Suppressor macrophage treated with lipopolysaccharide for 1 hour (primary cell): ENCODE measurements around the gene NAXE.
A peak's percentile ranks its signal among the peaks of the same experiment; 100 is the strongest.
"Not testable (repeated sequence)": the region's sequence is repeated elsewhere in the genome, so short reads cannot be mapped to it uniquely, and the experiment has no call there.

Experiments
- DNase-seq, 3 donors: peaks; one replicate each; pipeline ENCODE4 v3.0.0-alpha.2; 2020 to 2022

NAXE gene

DNA sequence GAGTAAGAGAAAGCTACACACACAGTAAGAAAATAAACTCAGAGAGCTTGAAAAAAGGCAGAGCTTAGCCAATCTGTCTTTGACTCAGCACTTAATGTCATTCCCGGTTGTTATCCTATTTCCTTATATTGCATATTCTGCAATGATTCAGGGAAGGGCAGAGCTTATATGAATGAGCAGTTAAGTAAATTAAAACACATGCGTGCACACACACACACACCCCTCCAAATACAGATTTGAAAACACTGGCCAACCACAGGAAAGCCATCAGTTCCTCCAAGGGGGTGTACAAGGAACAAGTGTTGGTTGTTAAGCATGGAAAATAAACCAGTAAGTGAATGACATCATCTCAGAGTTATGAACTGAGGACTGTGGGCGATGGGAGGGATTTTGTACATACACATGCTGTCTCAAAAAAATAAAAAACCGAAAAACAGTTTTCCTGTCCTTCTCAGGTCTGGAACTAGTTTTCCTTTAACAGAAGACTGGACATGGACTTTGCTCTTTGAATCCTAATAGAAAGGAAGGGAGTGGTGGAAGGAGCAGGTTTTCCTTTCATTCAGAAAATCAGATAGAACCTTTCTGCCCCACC lies 20.2 kb upstream of the NAXE start:
- DNase-seq = peak; percentile 74 to 86 (median 80)

DNA sequence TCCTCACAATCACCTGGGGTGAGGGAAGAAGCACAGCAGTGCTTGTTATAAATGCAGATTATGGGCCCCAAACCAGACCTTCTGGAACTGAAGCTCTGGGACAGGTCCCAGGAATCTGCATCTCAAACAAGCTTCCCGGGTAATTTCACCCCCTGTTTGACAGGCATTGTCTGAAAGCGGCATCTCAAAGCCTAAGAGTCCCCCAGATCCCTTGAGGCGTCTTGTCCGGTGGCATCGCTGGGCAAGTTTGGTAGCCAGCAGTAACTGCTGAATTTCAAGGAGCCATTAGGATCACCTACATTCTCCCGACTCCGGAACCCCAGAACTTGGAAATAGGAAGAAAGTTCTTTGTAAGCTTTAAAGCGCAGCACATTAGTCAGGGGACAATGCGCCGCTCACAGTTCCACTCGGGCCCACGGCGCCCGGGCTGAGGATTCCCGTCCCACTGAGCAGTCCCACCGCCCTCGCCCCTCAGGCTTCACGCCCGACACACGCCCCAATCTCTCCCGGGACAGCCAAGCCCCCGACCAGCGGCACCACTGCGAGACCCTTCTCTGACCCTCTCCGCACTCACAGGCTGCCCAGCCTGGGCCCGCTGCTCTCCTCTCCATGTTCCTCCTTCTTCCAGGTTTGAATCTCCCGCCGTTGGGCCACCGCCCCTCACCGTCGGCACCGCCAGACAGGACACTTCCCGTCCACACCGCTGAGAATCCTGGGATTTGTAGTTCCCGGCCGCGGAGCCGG lies 19.5 kb upstream of the NAXE start, which contains the start of gene IQGAP3:
Gene IQGAP3, minus strand, starts transcription at position 647 of the 744 bp plus-strand sequence. Its CDS starts 36 bp downstream, at position 611.
- peak; percentile 90 to 93 (median 91) for DNase-seq

DNA sequence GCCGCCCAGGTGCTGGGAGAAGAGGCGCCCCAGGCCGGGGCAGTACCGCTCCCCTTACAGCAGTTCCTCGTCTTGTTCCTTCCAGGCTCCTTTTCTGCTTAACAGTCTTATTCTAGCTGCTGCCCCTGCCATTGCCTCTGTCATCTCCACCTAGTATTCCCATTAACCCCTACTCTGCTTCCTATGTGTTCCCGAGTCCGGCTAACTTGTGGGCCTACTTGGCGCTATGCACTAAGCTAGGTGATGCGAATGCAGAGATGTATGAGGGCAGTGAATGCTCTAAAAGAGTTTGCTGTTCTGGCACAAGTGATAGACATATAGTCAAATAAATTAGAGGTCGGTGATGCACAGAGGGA lies 18.9 kb upstream of the NAXE start:
- no peak for DNase-seq

DNA sequence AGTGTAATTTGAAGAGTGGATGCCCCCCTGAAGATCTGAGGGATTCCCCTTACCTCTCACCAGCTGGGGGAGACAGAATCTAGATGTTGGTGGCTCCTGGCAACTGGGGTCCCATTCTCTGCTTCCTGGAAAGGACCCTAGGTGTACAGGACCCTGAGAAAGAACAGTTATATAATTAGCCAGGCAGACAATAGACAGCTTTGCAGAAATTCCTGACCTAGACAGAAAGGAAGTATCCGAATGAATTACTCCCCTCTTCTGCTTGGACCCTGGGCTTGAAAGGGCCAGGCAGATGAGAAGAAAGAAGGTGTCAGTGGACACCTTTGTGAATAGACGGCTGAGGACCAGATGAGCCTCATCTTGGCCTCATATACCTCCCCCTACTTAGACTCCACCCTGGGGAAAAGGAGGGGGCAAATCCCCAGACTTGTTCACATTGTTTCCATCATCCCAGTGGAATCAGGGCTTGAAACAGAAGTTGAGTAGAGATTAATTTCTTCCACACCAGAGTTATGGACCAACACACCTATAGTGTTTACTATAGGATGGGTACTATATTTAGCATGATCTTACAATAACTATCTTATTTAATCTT lies 17.4 kb upstream of the NAXE start:
- no peak for DNase-seq

DNA sequence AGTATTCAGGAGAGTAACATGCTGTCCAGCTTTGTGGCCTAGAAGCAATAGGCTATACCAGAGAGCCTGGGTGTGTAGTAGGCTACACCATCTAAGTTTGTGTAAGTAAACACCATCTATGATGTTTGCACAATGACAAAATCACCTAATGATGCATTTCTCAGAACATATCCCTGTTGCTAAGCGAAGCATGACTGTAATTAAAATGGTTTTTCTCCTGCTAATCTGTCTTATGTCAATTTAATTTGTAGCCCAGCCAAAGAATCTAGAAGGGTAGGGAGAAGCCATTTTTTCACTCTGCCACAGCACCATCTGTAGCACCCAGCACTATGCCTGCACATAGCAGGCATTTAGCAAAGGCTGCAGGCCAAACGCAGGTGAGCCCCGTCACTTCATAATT lies 14.0 kb upstream of the NAXE start:
- no peak for DNase-seq

DNA sequence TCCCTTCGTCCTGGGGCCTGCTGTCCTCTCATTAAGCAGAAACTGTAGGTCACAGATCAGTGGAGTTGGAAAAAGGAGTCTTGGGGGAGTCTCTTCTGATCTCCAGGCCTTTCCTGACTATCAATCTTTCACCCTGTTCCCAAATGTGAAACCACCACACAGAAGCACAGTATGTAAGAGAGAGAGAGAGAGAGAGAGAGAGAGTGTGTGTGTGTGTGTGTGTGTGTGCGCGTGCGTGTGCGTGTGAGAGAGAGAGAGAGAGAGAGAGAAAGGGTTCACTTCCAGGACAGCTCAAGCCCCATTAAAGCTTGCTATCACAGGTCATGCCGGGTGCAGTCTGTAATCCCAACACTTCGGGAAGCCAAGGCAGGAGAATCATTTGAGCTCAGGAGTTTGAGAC lies 13.5 kb upstream of the NAXE start:
- no peak for DNase-seq

DNA sequence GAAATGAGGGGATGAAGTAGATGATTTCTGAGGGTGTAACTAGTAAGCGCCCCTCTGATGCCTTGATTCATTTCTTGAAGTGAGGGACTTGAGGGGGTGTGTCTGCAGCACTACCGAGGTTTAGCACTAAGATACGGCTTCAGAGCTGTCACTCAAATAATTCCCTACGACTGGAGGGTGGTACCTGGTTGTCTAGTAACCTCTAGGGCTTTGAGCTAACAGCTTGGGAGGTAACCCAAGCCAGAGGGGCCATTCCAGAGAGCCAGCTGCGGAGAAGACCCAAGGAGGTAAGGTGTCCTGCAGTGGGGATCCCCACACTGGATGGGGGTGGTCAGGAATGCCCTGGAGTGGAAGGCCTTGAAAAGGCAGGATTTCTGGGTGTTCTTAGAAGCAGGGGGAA lies 12.1 kb upstream of the NAXE start, which contains the start of gene TTC24:
Gene TTC24, plus strand, starts transcription at position 252 of the 400 bp plus-strand sequence. CDS start 1,642 bp downstream, outside the sequence.
- no peak for DNase-seq

DNA sequence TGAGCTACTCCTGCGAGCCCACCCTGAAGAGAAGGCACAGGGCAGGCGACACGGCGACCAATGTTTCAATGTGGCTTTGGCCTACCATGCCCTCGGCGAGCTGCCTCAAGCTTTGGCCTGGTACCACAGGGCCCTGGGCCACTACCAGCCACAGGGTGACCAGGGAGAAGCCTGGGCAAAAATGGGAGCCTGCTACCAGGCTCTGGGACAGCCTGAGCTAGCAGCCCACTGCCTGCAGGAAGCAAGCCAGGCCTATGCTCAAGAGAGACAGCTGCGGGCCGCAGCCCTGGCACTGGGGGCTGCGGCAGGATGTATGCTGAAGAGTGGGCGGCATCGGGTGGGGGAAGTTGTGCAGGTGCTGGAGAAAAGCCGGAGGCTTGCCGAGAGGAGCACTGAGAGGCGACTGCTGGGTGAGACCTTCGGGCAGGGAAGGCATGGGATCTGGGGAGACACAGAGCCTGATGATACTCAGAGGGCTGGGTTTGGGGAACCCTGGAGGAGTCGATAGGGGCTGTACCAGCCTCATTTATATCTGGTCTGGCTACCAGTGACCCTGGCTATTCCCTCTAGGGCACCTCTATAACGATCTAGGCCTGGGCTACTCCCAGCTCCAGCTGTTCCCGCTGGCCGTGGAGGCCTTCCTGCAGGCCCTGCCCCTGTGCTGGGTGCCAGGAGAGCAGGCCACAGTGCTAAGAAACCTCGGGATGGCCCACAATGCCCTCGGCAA lies 9.8 kb upstream of the NAXE start:
- no peak for DNase-seq

DNA sequence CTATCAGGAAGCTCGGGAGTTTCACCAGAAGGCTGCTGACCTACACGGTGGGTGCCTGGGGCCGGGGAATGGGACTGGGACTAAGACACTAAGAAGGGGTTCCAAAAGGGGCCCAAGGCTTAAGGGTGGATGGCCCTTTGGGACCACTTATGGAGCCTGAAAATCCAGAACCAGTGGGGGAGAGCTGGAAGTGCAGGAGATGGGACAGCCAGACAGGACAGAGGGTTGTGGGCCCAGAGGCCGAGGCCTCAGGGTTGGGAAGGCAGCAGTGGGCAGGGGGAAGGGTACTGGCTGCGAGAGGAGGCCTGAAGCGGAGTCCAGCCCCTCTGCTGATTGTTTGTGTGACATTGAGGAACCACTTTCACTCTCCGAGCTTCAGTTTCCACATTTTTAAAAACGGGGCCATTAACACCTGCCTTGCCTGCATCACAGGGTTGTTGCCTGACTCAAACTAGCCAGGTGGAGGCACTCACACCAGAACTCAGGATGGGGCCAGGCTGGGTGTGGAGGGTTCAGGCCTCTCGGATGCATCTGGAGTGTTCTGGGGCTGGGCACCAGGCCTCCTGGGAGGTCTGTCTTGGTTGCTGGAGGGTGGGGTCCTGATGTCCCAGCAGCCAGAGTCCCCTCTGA lies 9.1 kb upstream of the NAXE start:
- no peak for DNase-seq

DNA sequence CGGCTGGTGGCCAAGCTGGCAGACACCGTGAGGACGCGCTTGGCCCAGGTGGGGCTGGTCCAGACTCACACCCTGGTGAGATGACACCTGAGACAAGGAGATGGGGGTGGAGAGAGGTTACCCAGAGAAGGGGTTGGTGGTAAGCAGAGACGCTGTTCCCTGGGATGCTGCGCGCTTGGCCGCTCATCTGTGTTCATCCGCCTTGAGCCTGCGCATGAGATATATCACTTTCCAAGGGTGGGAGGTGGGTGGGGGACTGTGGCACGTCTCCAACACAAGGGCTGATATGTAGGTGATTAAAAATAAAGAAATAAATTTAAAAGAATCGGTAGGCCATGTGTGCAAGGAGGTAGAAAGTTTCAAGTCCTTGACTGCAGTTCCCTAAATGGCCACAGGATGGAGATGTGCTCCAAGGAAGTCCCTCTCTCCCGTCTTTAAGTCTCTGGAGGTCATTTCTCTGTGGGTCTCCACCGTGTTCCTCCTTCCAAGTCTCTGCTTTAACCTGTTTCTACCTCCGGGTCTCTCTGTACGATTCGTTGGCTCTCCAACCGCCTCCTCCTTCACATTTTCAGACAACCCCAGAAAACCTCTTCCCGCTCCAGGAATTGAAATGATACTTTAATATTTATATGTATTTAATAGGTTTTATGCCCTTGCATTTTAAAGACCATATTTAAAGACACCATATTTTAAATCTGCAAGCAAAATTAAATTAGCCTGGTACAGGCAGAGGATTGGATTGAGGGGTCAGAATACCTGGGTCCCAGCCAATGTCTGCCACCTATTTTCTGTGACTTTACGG lies 7.6 kb upstream of the NAXE start:
- peak; percentile 89 to 91 (median 89) for DNase-seq

DNA sequence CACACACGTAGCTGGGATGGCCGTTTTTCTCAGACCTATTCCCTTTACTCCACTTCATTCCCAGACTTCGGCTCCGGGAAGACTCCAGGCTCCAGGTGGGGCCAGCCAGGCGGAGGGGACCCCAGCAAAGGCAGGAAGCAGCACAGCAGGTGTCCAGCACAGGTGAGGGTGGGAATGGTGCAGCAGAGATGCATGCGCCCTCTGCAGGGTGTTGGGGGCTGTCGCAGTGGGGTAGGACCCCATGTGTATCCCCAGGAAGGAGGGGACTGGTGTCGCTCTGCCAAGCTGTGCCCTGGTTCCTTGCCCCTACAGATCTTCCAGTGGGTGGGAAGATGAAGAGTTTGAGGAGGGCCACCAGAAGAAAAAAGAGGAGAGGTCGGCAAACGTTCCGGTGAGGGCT lies 6.8 kb upstream of the NAXE start:
- no peak for DNase-seq

DNA sequence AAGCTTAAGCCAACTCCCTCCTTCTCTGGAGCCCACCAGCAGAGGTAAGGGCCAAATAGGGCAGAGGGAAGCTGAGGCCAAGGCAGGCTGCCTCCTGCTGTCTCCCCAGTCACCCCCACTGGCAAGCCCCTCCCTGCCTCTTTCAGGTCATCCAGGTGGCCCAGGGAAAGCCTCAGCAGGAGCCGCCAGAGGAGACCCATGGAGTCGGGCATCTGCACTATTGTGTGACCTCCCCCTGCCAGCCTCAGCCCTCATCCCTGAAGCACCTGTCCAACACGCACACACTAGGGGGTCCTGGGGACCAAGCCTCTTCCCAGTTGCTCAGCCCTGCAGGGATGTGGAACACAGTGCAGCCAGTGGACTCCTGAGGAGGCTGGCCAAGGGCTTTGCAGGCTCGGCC lies 5.3 kb upstream of the NAXE start:
- DNase-seq = no peak

DNA sequence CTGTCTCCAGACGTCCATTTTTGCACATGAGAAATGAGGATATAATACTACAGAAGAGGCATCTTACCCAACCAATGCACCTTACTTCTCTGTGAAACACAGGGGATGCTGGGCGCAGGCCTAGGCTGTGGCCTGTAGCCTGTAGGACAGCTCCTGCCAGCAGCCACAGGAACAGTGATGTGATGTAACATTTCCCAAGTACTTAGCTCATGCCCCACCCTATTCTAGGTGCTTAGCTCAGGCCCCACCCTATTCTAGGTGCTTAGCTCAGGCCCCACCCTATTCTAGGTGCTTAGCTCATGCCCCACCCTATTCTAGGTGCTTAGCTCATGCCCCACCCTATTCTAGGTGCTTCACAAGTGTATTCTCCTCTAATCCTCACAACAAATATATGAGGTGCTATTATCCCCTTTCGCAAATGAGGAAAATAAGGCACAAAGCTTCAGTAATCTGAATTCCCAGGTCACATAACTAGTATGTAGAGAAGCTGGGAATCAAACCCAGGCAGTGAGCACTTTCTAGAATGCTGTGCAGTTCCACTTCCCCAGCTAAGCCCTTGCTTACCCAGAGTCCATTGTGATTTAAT lies 4.6 kb upstream of the NAXE start:
- DNase-seq = no peak

DNA sequence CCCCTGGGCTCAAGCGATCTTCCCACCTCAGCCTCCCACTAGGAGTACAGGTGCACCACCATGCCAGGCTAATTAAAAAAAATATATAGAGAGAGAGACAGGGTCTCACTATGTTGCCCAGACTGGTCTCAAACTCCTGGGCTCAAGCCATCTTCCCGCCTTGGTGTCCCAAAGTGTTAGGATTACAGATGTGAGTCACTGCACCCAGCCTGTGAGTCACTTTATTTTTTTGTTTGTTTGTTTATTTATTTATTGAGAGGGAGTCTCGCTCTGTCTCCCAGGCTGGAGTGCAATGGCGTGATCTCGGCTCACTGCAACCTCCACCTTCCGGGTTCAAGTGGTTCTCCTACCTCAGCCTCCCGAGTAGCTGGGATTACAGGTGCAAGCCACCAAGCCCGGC lies 3.6 kb upstream of the NAXE start:
- not testable (repeated sequence) for DNase-seq

DNA sequence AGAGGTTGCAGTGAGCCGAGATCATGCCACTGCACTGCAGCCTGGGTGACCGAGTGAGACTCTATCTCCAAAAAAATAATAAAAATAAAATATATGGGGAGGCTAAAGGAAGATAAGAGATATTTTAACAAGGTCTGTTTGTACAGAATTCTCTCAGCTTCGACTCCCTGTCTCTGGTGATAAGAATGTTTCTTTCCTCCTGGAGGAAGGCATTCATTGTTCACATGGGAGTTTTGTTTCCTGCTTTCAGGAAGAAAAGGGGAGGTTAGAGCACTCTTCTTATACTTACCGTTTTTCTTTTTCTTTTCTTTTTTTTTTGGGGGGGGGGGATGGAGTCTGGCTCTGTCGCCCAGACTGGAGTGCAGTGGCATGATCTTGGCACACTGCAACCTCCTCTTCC lies 2.0 kb upstream of the NAXE start:
- DNase-seq = no peak

DNA sequence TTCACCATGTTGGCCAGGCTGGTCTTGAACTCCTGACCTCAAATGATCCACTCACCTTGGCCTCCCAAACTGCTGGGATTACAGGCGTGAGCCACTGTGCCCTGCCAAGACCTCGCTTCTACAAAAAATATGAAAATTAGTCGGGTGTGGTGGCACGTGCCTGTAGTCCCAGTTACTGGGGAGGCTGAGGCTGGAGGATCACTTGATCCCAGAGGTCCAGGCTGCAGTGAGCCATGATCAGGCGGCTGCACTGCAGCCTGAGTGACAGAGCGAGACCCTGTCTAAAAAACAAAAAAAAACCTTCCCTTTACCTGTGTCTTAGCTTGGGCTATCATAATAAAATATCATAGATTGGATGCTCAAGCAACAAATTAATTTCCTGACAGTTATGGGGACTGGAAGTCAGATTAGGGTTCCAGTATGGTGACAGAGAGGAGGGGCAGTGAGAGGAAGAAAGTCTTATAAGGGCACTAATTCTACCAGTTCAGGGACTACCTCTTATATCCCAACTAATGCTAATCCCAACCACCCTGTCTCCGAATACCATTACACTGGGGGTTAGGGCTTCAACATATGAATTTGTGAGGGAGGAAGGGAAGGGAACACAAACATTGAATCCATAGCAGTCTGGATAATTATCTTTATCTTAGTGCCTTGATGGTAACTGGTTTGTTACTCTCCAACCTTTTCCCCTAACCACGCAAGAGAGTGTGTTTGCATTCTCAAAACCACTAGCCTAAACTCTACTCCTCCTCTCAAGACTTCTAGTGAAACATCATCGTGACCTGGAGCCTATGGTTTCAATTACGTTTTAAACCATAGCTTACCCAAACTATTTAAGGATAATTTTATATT lies 1.0 kb upstream of the NAXE start:
- DNase-seq = no peak

DNA sequence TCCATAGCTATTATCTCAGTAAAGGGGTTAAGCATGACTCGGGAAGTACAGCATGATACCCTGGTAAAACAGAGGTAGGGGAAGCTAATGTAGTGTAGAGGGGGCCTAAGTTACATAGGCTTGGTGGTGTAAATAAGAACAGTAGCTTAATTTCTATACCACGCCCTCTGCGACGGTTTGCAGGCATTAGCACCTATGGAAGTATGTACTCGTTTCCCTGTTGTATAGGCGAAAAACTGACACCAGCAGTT lies 470 bp upstream of the NAXE start:
- no peak for DNase-seq

DNA sequence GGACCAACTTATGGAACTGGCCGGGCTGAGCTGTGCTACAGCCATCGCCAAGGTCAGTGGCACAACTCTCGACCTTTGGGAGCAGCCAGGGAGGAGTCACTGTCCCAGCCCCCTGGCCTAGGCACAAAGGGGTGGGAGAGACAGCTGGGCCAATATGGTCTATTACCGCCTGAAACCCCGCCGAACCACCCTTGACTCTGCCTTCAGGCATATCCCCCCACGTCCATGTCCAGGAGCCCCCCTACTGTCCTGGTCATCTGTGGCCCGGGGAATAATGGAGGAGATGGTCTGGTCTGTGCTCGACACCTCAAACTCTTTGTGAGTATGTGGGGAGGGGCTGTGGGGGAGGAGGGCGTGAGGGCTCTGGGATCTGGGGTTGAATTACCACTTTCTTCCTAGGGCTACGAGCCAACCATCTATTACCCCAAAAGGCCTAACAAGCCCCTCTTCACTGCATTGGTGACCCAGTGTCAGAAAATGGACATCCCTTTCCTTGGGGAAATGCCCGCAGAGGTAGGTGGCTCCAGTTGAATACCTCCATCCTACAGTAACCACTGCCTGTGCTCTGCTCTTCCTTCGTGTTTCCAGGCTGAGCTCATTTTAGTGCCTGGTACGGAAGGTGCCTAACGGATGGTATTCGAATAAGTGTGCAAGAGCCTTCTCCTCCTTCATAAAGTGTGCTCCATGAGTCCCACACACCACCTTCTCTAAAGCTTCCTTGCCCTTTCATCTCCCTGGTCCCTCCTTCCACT lies 758 bp downstream of the NAXE start:
- no peak for DNase-seq

DNA sequence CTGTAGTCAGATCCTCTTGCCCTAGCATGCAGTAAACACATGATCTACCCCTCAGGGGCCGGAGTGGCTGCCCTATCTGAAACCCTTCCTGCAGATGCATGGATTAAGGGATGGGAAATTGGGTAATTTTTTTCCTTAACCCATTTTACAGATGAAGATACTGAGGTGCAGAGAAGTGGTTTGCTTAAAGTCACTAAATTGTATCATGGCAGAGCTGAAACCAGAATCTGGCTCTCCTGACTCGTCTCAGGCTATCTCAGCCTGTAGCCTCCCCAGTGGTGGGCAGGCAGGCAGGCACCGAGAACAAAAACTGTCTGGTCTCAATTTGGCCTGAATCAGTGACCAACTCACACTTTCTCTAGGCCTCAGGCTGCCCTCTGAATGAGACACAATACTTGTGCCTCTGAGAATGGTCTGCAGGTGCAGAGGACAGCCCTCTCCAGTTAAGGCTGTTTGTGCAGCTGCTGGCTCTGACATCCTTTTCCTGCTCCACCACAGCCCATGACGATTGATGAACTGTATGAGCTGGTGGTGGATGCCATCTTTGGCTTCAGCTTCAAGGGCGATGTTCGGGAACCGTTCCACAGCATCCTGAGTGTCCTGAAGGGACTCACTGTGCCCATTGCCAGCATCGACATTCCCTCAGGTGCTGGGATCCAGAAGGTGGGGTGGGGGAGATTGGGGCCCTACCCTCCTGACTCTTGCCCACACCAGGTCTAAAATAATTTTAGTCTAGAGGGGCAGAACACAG lies 1.5 kb downstream of the NAXE start:
- DNase-seq = no peak

DNA sequence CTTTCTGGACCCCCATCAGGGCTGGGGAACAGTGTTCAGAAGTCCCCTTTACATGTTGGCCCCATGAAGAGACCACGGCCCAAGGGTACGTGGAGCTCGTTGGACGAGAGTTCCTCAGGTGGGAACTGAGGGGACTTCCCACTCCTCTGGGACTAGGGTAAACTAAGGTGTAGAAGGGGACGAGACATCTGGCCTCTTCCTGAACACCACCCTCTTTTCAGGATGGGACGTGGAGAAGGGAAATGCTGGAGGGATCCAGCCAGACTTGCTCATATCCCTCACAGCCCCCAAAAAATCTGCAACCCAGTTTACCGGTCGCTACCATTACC lies 2.0 kb downstream of the NAXE start:
- no peak for DNase-seq
